ENCODE measurements around the gene PRCP.
"Not testable (repeated sequence)": the region's sequence is repeated elsewhere in the genome, so short reads cannot be mapped to it uniquely, and the experiment has no call there.

DNA sequence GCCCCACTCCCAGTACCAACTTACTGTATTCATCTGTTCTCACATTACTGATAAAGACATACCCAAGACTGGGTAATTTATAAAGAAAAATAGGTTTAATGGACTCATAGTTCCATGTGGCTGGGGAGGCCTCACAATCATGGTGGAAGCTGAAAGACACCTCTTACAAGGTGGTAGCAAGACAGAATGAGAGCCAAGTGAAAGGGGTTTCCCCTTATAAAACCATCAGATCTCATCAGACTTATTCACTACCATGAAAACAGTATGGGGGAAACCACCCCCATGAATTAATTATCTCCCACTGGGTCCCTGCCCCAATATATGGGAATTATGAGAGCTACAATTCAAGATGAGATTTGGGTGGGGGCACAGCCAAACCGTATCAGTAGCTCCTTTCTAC is 44.8 kb upstream of the PRCP start:
- not testable (repeated sequence) for TF ChIP-seq JUN (IDR thresholded peaks at IDR 0.05; ENCODE audit: borderline replicate concordance, insufficient read depth, insufficient read length, low read depth); POLR2A (IDR thresholded peaks at IDR 0.05; ENCODE audit: low read depth, low read length); EZH2 (IDR thresholded peaks at IDR 0.05; ENCODE audit: borderline replicate concordance, low read depth, low read length, severe bottlenecking); POLR2AphosphoS5 (IDR thresholded peaks at IDR 0.05; ENCODE audit: insufficient read depth, low read depth, low read length); FOS (IDR thresholded peaks at IDR 0.05; ENCODE audit: borderline replicate concordance, insufficient read depth, low read length); GATA2 (IDR thresholded peaks at IDR 0.05; ENCODE audit: insufficient read depth, insufficient read length, low read depth, low read length); MYC (IDR thresholded peaks at IDR 0.05; ENCODE audit: low read depth, low read length)
- TF ChIP-seq, protein P1, sequence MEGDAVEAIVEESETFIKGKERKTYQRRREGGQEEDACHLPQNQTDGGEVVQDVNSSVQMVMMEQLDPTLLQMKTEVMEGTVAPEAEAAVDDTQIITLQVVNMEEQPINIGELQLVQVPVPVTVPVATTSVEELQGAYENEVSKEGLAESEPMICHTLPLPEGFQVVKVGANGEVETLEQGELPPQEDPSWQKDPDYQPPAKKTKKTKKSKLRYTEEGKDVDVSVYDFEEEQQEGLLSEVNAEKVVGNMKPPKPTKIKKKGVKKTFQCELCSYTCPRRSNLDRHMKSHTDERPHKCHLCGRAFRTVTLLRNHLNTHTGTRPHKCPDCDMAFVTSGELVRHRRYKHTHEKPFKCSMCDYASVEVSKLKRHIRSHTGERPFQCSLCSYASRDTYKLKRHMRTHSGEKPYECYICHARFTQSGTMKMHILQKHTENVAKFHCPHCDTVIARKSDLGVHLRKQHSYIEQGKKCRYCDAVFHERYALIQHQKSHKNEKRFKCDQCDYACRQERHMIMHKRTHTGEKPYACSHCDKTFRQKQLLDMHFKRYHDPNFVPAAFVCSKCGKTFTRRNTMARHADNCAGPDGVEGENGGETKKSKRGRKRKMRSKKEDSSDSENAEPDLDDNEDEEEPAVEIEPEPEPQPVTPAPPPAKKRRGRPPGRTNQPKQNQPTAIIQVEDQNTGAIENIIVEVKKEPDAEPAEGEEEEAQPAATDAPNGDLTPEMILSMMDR (IDR thresholded peaks at IDR 0.05; ENCODE audit: extremely low read depth in 1 of 2, insufficient read depth in 1 of 2, low read depth in 1 of 2, low read length in 2 of 2) = not testable (repeated sequence)
- TF ChIP-seq, protein P2, sequence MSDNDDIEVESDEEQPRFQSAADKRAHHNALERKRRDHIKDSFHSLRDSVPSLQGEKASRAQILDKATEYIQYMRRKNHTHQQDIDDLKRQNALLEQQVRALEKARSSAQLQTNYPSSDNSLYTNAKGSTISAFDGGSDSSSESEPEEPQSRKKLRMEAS (IDR thresholded peaks at IDR 0.05; ENCODE audit: insufficient read depth, insufficient read length) = not testable (repeated sequence)

Data from endothelial cell of umbilical vein (primary cell).